ENCODE results near the gene ERFE. TPM values are rescaled to one million over a fixed set of nuclear protein-coding genes. Genes with fewer than 3 reads are reported as not detected.
A peak's percentile ranks its signal among the peaks of the same experiment; 100 is the strongest.

The ERFE gene
- total and polyA plus RNA-seq, 10 of the 15 experiments (the other 5 are each of a cell fraction or from before 2014, with no cell fraction given): not detected

GRCh38 chr2:238144262-238144661, 14.5 kb upstream of the ERFE start:
- H3K4me2 ChIP-seq (ENCODE audit: control insufficient read depth, insufficient read depth): no peak overlapping the region
- DNase-seq (ENCODE audit: low read depth, low spot score) (no peak), FAIRE-seq (no peak), ATAC-seq (no peak)
- no peaks in the 10 kb centered on the region for H3K36me3 ChIP-seq (ENCODE audit: control insufficient read depth in 2 of 2, insufficient read depth in 2 of 2, low read length in 1 of 2)
- WGBS (ENCODE audit: insufficient coverage, insufficient replicate concordance, low lambda C conversion rate, missing lambda C conversion rate): 61% methylated on average over 4 of the region's 5 CpGs
- no peaks in the 10 kb centered on the region for H3K9me3 ChIP-seq (replicated peaks; ENCODE audit: control insufficient read depth, insufficient read depth, low read length)
- ChIA-PET SMC1A (ENCODE audit: uncharacterized antibody, unreplicated experiment) (no interaction called here), CTCF (no interaction called here), RAD21 (ENCODE audit: unreplicated experiment) (interaction anchor here (0.7 kb wide), 1 partner anchor 317 kb away, joined by 3 read pairs; no protein-coding TSS in a partner anchor), POLR2A (no interaction called here)
- H4K20me1 ChIP-seq (ENCODE audit: control insufficient read depth, insufficient read depth): no peaks in the 10 kb centered on the region
- no peaks in the 10 kb centered on the region for H3K79me2 ChIP-seq (ENCODE audit: control insufficient read depth, insufficient read depth, low read length)
- no peak overlapping the region for H2AFZ ChIP-seq (ENCODE audit: control insufficient read depth, low read depth, low read length)
- intact Hi-C loops (cut with micrococcal nuclease; ENCODE audit: unreplicated experiment): no loop called here
- no peak for TF ChIP-seq DPF2 (IDR thresholded peaks at IDR 0.05)
- TF ChIP-seq ETV6 (conservative IDR thresholded peaks at IDR 0.05 in 1 of 2, IDR thresholded peaks at IDR 0.05 in 1 of 2; ENCODE audit: borderline replicate concordance in 1 of 2, low read depth in 1 of 2): peak in 1 of 2 experiments; percentile 39; a peak in 1 of 4 replicates
- no peaks in the 10 kb centered on the region for H3K27me3 ChIP-seq (replicated peaks in 1 of 2; ENCODE audit: control insufficient read depth in 2 of 2, insufficient read depth in 2 of 2, low read length in 1 of 2)
- BruUV-seq (replicated peaks): no TSS peak
- no peak overlapping the region for H3K27ac ChIP-seq (ENCODE audit: control insufficient read depth, insufficient read depth)
- H3K4me1 ChIP-seq (ENCODE audit: control insufficient read depth, insufficient read depth, low read length): peaks cover under 1% of the 10 kb centered on the region; the same call in 1 of the 2 replicates
- no peak overlapping the region for H3K4me3 ChIP-seq
- in situ Hi-C loops (cut with MboI): no loop called here
- no peak overlapping the region for H3K9ac ChIP-seq (ENCODE audit: control insufficient read depth, insufficient read depth, low read length)

GRCh38 chr2:238145046-238145445, 13.7 kb upstream of the ERFE start:
- BruUV-seq (replicated peaks): no TSS peak
- 47% methylated on average over 12 of the region's 12 CpGs for WGBS (ENCODE audit: insufficient coverage, insufficient replicate concordance, low lambda C conversion rate, missing lambda C conversion rate)
- SMC1A ChIA-PET (ENCODE audit: uncharacterized antibody, unreplicated experiment): no interaction called here
- DNase-seq (ENCODE audit: low read depth, low spot score) (no peak), ATAC-seq (no peak), FAIRE-seq (no peak)
- intact Hi-C loops (cut with micrococcal nuclease; ENCODE audit: unreplicated experiment): no loop called here
- CTCF ChIA-PET: no interaction called here
- RAD21 ChIA-PET (ENCODE audit: unreplicated experiment): no interaction called here
- no peak overlapping the region for H3K4me2 ChIP-seq (ENCODE audit: control insufficient read depth, insufficient read depth)
- POLR2A ChIA-PET: no interaction called here
- in situ Hi-C loops (cut with MboI): no loop called here
- H3K27ac ChIP-seq (ENCODE audit: control insufficient read depth, insufficient read depth): no peak overlapping the region
- H3K36me3 ChIP-seq (ENCODE audit: control insufficient read depth in 2 of 2, insufficient read depth in 2 of 2, low read length in 1 of 2): no peaks in the 10 kb centered on the region
- H4K20me1 ChIP-seq (ENCODE audit: control insufficient read depth, insufficient read depth): no peaks in the 10 kb centered on the region
- H3K79me2 ChIP-seq (ENCODE audit: control insufficient read depth, insufficient read depth, low read length): no peaks in the 10 kb centered on the region
- H3K9ac ChIP-seq (ENCODE audit: control insufficient read depth, insufficient read depth, low read length): no peak overlapping the region
- no peaks in the 10 kb centered on the region for H3K4me1 ChIP-seq (ENCODE audit: control insufficient read depth, insufficient read depth, low read length)
- H3K9me3 ChIP-seq (replicated peaks; ENCODE audit: control insufficient read depth, insufficient read depth, low read length): no peaks in the 10 kb centered on the region
- H3K4me3 ChIP-seq: no peak overlapping the region
- no peaks in the 10 kb centered on the region for H3K27me3 ChIP-seq (replicated peaks in 1 of 2; ENCODE audit: control insufficient read depth in 2 of 2, insufficient read depth in 2 of 2, low read length in 1 of 2)
- no peak overlapping the region for H2AFZ ChIP-seq (ENCODE audit: control insufficient read depth, low read depth, low read length)
- no peak for TF ChIP-seq GATAD2B (conservative IDR thresholded peaks at IDR 0.05; ENCODE audit: low read depth)
- no peak for TF ChIP-seq MTA3 (IDR thresholded peaks at IDR 0.05; ENCODE audit: borderline replicate concordance, low read length)
- TF ChIP-seq ZNF687 (IDR thresholded peaks at IDR 0.05): no peak
- no peak for TF ChIP-seq SPI1 (IDR thresholded peaks at IDR 0.05; ENCODE audit: borderline replicate concordance, insufficient read depth, low read depth, low read length)
- TF ChIP-seq E4F1 (IDR thresholded peaks at IDR 0.05; ENCODE audit: borderline replicate concordance, partially characterized antibody): no peak
- TF ChIP-seq SUZ12 (IDR thresholded peaks at IDR 0.05; ENCODE audit: unreplicated experiment): no peak
- no peak for TF ChIP-seq IRF4 (IDR thresholded peaks at IDR 0.05; ENCODE audit: low read depth, low read length)
- no peak for TF ChIP-seq ETV6 (conservative IDR thresholded peaks at IDR 0.05 in 1 of 2, IDR thresholded peaks at IDR 0.05 in 1 of 2; ENCODE audit: borderline replicate concordance in 1 of 2, low read depth in 1 of 2)

All from GM12878 (cell line).